VCaP (cell line): Measurements from ENCODE around the gene RABGAP1L.

Experiments used
- H3K27ac ChIP-seq: fragments of 450-650 bp; 2 replicates; pipeline ENCODE4 v1.5.1; 2017
- CTCF ChIP-seq: fragments of 450-650 bp; conservative IDR thresholded peaks from 2 replicates; pipeline ENCODE4 v1.5.1; 2017; ENCODE audit warnings: mild to moderate bottlenecking, moderate library complexity

The RABGAP1L gene

GRCh38 chr1:174191349-174191862, 32.1 kb downstream of the RABGAP1L start:
- no peak for TF ChIP-seq CTCF
- H3K27ac ChIP-seq: peak overlapping the region; percentile 47

GRCh38 chr1:174194461-174194860, 35.1 kb downstream of the RABGAP1L start:
- H3K27ac ChIP-seq: no peak overlapping the region
- TF ChIP-seq CTCF: no peak

- no peak overlapping the region for H3K27ac ChIP-seq
Observed at GRCh38 chr1:174197088-174197487, 37.8 kb downstream of the RABGAP1L start.

GRCh38 chr1:174197547-174197946, 38.2 kb downstream of the RABGAP1L start:
- TF ChIP-seq CTCF: no peak
- no peak overlapping the region for H3K27ac ChIP-seq

More at GRCh38 chr1:174197088-174197487, 37.8 kb downstream of the RABGAP1L start:
- TF ChIP-seq CTCF: no peak

GRCh38 chr1:174198202-174198601, 38.9 kb downstream of the RABGAP1L start:
- H3K27ac ChIP-seq: no peak overlapping the region
- TF ChIP-seq CTCF: no peak

- H3K27ac ChIP-seq: no peak overlapping the region
- no peak for TF ChIP-seq CTCF
Observed at GRCh38 chr1:174200746-174201145, 41.4 kb downstream of the RABGAP1L start.

GRCh38 chr1:174204697-174205308, 45.5 kb downstream of the RABGAP1L start:
- TF ChIP-seq CTCF: no peak
- no peak overlapping the region for H3K27ac ChIP-seq
